ENCODE data around the gene SLC8A1.

Gene SLC8A1

GRCh38 chr2:40261042-40261441 is 190.8 kb downstream of the SLC8A1 start:
- no peak for DNase-seq

- no peak for DNase-seq
Observed at GRCh38 chr2:40260437-40260836, 191.5 kb downstream of the SLC8A1 start.

GRCh38 chr2:40259900-40260299 is 192.0 kb downstream of the SLC8A1 start:
- DNase-seq = no peak

- no peak for DNase-seq
Observed at GRCh38 chr2:40258135-40258457, 193.8 kb downstream of the SLC8A1 start.

DNA sequence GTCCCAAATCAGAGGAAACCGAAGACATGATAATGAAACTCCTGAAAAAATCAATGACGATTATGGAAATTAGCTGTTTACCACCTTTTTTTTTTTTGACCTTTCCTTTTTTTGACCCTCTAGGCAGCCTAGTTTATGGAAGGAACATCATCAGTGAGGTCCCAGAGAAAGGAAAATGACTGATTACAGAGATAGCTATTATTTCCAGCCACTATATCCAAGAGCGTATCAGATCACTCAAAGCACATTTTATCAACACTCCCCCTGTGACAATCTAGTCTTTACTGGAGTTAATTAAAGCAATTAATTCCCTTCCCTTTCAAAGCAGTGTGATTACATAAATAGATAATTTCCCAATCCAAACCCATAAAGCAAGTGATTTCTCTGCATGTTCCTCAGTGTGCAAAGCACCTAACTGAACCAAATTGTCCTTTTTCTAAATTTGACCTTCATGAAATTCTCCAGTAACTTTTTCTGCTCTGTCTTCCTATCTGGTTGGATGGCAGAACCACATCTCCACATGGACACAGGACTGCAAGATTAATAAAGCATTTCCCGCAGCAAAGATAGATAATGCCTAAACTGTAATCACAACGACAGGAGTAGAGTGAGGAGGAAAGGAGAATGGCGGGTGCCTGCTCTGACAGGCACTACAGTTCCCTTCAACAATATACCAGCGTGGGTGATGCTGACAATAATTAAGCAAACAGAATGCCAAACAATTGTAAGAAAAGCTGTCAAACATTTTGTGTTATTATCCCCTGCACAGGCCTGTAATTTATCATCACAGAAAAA is 194.4 kb downstream of the SLC8A1 start:
- DNase-seq = no peak

DNA sequence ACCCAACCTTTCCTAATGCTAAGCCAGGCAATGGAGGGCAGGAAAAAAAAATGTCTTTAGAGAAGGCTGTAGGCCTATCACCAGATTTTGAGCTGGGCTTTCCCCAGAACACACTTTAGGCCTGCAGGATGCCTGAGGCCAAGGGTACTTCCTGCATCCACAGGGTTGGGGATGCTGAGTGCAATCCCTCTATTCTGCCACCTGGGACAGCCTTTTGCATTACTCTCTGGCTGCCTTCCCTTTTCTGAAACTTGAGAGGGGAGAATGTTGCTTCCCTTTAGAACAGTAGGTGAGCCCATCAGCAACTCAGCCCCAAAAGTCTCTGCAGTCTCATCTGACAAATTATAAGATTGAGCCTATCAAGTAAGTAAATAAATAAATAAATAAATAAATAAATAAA is 195.2 kb downstream of the SLC8A1 start:
- DNase-seq = peak; percentile 32

- no peak for DNase-seq
Observed at GRCh38 chr2:40256008-40256407, 195.9 kb downstream of the SLC8A1 start.

DNA sequence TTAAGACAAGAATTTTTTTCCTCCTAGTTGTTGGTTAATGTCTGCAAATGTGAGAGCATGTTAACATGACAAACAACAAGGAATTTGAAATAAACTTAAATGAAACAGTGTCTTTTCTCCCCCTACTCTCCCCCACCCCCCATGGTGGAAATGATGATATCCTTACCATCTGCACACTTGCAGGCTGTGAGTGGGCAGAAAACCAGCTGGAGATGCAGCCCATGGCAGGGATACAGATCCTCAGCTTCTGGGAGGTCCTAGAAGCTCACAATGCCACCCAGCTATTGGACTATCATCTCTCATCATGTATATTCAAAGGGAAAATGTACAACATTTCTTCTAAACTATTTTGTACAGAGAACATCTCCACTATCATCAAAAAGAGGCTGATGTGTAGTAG is 196.8 kb downstream of the SLC8A1 start:
- no peak for DNase-seq

GRCh38 chr2:40254611-40255010 is 197.3 kb downstream of the SLC8A1 start:
- no peak for DNase-seq

GRCh38 chr2:40251137-40251536 is 200.8 kb downstream of the SLC8A1 start:
- DNase-seq = peak; percentile 96

GRCh38 chr2:40249577-40249976 is 202.3 kb downstream of the SLC8A1 start:
- peak; percentile 12 for DNase-seq

DNA sequence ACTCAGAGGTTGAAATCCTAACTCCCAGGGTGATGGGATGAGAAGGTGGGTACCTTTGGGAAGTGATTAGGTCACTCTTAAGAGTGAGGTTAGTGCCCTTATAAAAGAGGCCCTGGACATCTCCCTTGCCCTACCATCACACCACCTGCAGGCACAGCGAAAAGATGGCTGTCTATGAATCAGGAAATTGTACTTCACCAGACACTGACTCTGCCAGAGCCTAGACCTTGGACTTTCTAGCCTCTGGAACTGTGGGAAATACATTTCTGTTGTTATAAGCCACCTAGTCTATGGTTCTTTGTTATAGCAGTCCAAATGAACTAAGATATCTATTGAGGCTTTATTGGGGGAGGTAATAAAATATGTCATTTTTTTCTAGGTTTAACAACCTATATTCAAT is 203.6 kb downstream of the SLC8A1 start:
- no peak for DNase-seq

DNA sequence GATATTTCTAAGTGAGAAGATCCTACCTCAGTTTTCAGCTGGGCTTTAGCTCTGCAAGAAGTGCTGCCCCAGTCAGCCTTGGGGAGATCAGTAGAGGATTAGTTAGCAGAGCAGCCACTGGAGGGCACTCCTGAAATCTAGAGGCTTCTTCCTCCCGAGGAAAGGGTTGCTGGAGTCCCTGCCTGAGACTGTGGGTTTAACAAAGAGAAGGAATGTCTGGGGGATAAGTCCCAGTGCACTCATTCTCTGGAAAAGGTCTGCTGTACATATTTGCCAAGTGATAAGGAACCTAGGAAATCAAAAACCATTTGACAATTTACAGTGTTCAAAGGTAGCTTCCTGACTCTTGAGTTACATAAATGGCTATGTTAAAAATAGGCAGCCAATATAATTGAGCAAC is 207.2 kb downstream of the SLC8A1 start:
- peak; percentile 26 for DNase-seq

GRCh38 chr2:40244251-40244650 is 207.6 kb downstream of the SLC8A1 start:
- DNase-seq = no peak

DNA sequence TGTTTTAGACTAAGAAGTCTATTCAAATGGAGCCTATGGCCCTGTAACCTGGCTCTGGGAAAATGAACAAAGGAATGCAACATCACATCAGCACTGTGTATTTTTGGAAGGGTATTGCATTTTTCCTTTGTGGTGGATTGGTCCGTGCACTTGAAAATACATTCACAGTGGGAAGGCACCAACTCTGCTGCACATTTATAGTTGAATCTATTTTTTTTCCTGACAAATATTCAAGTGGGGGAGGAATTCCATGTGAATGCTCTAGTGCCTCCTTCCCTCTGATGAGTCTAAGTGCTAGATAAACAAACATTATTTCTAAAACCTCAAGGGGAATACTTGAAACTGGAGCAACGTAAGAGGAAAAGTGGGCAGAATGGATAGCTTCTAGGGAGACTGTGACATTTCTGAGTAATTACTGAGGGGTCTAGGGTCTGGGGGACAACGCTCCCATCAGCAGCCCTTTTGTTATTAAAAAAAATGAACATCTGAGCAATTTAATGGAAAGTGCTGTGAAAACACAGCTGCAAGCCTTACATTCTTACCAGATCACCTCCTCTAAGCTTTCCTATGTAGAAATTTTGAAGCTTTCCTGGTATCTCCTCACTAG is 208.2 kb downstream of the SLC8A1 start:
- DNase-seq = peak; percentile 75

GRCh38 chr2:40242315-40242714 is 209.6 kb downstream of the SLC8A1 start:
- DNase-seq = peak; percentile 55

DNA sequence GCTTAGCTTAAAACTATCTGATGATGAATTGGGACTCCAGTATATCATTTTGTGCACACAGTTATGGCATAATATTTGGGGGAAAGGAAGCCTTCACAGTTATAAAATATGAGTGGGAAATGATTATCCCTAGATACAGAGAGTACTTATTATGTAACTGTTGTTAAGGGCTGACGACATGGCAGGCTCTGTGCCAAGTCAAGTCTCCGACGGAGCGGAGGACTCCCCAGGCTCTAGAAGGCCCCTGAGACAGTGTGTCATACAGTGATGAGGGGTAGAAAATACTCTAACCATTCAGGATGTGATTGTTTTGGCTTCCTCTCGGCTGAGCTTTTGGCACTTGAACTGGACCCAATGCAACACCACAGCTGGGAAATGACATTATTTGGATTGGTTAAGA is 211.8 kb downstream of the SLC8A1 start:
- DNase-seq = peak; percentile 13

- DNase-seq = no peak
Observed at GRCh38 chr2:40230707-40231432, 221.0 kb downstream of the SLC8A1 start.

GRCh38 chr2:40230186-40230585 is 221.7 kb downstream of the SLC8A1 start:
- DNase-seq = no peak

DNA sequence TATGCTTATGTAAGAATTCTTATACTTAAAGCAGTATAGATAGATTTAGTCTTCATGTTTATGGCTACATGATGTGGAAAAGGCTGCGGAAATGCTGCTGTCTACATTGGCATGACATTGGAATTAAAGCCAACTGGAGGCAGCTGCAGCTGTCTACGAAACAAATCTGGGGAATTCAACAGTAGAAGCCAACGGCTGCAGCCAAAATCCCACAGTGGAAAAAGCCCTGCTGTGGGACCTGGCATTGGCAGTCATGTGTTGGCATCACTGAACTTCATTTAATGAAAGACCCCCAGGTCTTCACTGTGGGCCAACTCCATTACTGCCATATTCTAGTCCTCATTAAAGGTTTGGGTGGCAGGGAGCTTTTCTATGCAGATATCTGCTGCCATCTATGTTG is 223.6 kb downstream of the SLC8A1 start:
- no peak for DNase-seq

GRCh38 chr2:40227210-40227609 is 224.7 kb downstream of the SLC8A1 start:
- no peak for DNase-seq

GRCh38 chr2:40226637-40227036 is 225.3 kb downstream of the SLC8A1 start:
- DNase-seq = no peak

- DNase-seq = no peak
Observed at GRCh38 chr2:40225670-40226210, 226.2 kb downstream of the SLC8A1 start.

GRCh38 chr2:40224318-40224717 is 227.6 kb downstream of the SLC8A1 start:
- DNase-seq = no peak
